IMR-90 (cell line): ENCODE results near the gene ATXN7L2. TPM values are rescaled to one million over a fixed set of nuclear protein-coding genes. Genes with fewer than 3 reads are reported as not detected.
A peak's percentile ranks its signal among the peaks of the same experiment; 100 is the strongest.

Source experiments
- ATAC-seq: fragments of 200-7000 bp; cut with Tn5 transposase; 2 replicates; pipeline ENCODE4 v1.9.1; 2020; ENCODE audit warnings: low read depth, mild to moderate bottlenecking, moderate library complexity
- BruUV-seq: library from RNA; stranded (reverse); fragments of 400-500 nt; replicated peaks from 2 replicates; lab custom pipeline; 2021; lab: Mats Ljungman, UMichigan
- CTCF ChIA-PET: fragments of 300-600 bp; formaldehyde crosslinking; extraction: SDS; loops from one replicate; lab custom pipeline; 2021; ENCODE audit warnings: antibody characterized with exemption; lab: Yijun Ruan, JAX
- POLR2A ChIA-PET: fragments of 300-600 bp; sonication (Branson Sonifier 250); formaldehyde crosslinking; loops from one replicate; lab custom pipeline; 2022; ENCODE audit warnings: antibody characterized with exemption; ENCODE audit not compliant: unreplicated experiment; lab: Charles Lee
- DNase-seq: peaks from one replicate; pipeline ENCODE4 v3.0.0; 2013
- H2AFZ ChIP-seq: replicated peaks from 2 replicates; pipeline ENCODE3; 2013; ENCODE audit warnings: low read length, mild to moderate bottlenecking; ENCODE audit not compliant: poor library complexity
- H2AK5ac ChIP-seq: 2 replicates; pipeline ENCODE4 v1.6.1; 2013; ENCODE audit warnings: low read depth, low read length, inconsistent platforms
- H2AK9ac ChIP-seq: replicated peaks from 2 replicates; pipeline ENCODE3; 2013; ENCODE audit warnings: mild to moderate bottlenecking, low read depth, low read length, moderate library complexity; ENCODE audit not compliant: poor library complexity
- H2BK120ac ChIP-seq: 2 replicates; pipeline ENCODE4 v1.6.1; 2013; ENCODE audit warnings: low read depth, low read length, inconsistent platforms
- H2BK15ac ChIP-seq: 3 replicates; pipeline ENCODE4 v1.6.1; 2013; ENCODE audit warnings: low read depth, low read length, inconsistent platforms
- H2BK20ac ChIP-seq: 2 replicates; pipeline ENCODE4 v1.6.1; 2013; ENCODE audit warnings: low read depth, mild to moderate bottlenecking, inconsistent platforms, low read length, moderate library complexity
- H2BK5ac ChIP-seq: 2 replicates; pipeline ENCODE4 v1.6.1; 2013; ENCODE audit warnings: mild to moderate bottlenecking, low read depth, low read length, inconsistent platforms; ENCODE audit not compliant: poor library complexity, severe bottlenecking
- H3K14ac ChIP-seq: replicated peaks from 2 replicates; pipeline ENCODE4 v1.6.1; 2013; ENCODE audit warnings: low read depth, low read length, inconsistent platforms
- H3K18ac ChIP-seq: 2 replicates; pipeline ENCODE4 v1.6.1; 2013; ENCODE audit warnings: low read depth, low read length, control low read depth
- H3K23ac ChIP-seq: 2 replicates; pipeline ENCODE4 v1.6.1; 2013; ENCODE audit warnings: low read depth, low read length, inconsistent platforms
- H3K27ac ChIP-seq: 2 replicates; pipeline ENCODE4 v1.5.1; 2013; ENCODE audit warnings: mild to moderate bottlenecking, control low read depth, low read length; ENCODE audit not compliant: insufficient read depth
- H3K27me3 ChIP-seq: 2 replicates; pipeline ENCODE4 v1.6.1; 2013; ENCODE audit warnings: low read length; ENCODE audit not compliant: control insufficient read depth, insufficient read depth
- H3K36me3 ChIP-seq: 2 replicates; pipeline ENCODE4 v1.6.1; 2013; ENCODE audit warnings: low read length, mixed read lengths; ENCODE audit not compliant: control insufficient read depth, insufficient read depth
- H3K4ac ChIP-seq: 2 replicates; pipeline ENCODE4 v1.6.1; 2013; ENCODE audit warnings: low read depth, low read length, inconsistent platforms
- H3K4me1 ChIP-seq: 2 replicates; pipeline ENCODE4 v1.6.1; 2013; ENCODE audit warnings: low read length, mixed read lengths; ENCODE audit not compliant: control insufficient read depth, insufficient read depth
- H3K4me2 ChIP-seq: 2 replicates; pipeline ENCODE4 v1.6.1; 2013; ENCODE audit warnings: low read depth, mild to moderate bottlenecking, control low read depth, low read length, moderate library complexity
- H3K4me3 ChIP-seq: 2 replicates; pipeline ENCODE4 v1.5.1; 2013; ENCODE audit warnings: low read depth, mild to moderate bottlenecking, control low read depth, low read length, moderate library complexity; ENCODE audit not compliant: insufficient read depth
- H3K56ac ChIP-seq: 2 replicates; pipeline ENCODE4 v1.6.1; 2013; ENCODE audit warnings: low read length, inconsistent platforms; ENCODE audit not compliant: insufficient read depth; ENCODE audit errors: extremely low read depth
- H3K79me1 ChIP-seq, 2 experiments: 2 replicates each; pipeline ENCODE4 v1.6.1; 2013; ENCODE audit warnings: low read length in 2 of 2, inconsistent platforms in 1 of 2, low read depth in 1 of 2
- H3K9ac ChIP-seq: 2 replicates; pipeline ENCODE4 v1.6.1; 2013; ENCODE audit warnings: low read depth, low read length, control low read depth
- H3K9me1 ChIP-seq: 2 replicates; pipeline ENCODE4 v1.6.1; 2013; ENCODE audit warnings: low read length, inconsistent platforms; ENCODE audit not compliant: insufficient read depth
- H3K9me3 ChIP-seq: 2 replicates; pipeline ENCODE4 v1.6.1; 2013; ENCODE audit warnings: low read length; ENCODE audit not compliant: control insufficient read depth, insufficient read depth
- H4K20me1 ChIP-seq: 2 replicates; pipeline ENCODE4 v1.6.1; 2013; ENCODE audit warnings: low read length, inconsistent platforms; ENCODE audit not compliant: insufficient read depth
- H4K5ac ChIP-seq: 2 replicates; pipeline ENCODE4 v1.6.1; 2013; ENCODE audit warnings: mild to moderate bottlenecking, low read depth, low read length, control low read depth
- H4K8ac ChIP-seq, 2 experiments: 2 replicates each; pipeline ENCODE4 v1.6.1; 2013; ENCODE audit warnings: low read depth in 2 of 2, low read length in 2 of 2, control low read depth in 1 of 2, inconsistent platforms in 1 of 2
- H4K91ac ChIP-seq: 2 replicates; pipeline ENCODE4 v1.6.1; 2013; ENCODE audit warnings: low read depth, low read length, inconsistent platforms; ENCODE audit not compliant: insufficient read depth
- BHLHE40 ChIP-seq: fragments of 150-350 bp; IDR thresholded peaks from 2 replicates; pipeline ENCODE4 v1.6.1; 2016; ENCODE audit warnings: mild to moderate bottlenecking, low read depth, low read length
- CEBPB ChIP-seq: IDR thresholded peaks from 2 replicates; pipeline ENCODE4 v1.6.1; 2012; ENCODE audit warnings: low read depth, low read length, improper control_type of control experiment
- MAFK ChIP-seq: IDR thresholded peaks from 2 replicates; pipeline ENCODE4 v1.6.1; 2012; ENCODE audit warnings: low read depth, low read length, improper control_type of control experiment
- NFE2L2 ChIP-seq: fragments of 150-350 bp; IDR thresholded peaks from 2 replicates; pipeline ENCODE4 v1.6.1; 2016; ENCODE audit warnings: low read depth, mild to moderate bottlenecking, low read length
- RAD21 ChIP-seq: IDR thresholded peaks from 2 replicates; pipeline ENCODE4 v1.6.1; 2012; ENCODE audit warnings: low read length, improper control_type of control experiment
- RCOR1 ChIP-seq: IDR thresholded peaks from 2 replicates; pipeline ENCODE4 v1.6.1; 2012; ENCODE audit warnings: mild to moderate bottlenecking, low read length, improper control_type of control experiment; ENCODE audit not compliant: insufficient replicate concordance
- USF2 ChIP-seq: fragments of 150-350 bp; IDR thresholded peaks from 2 replicates; pipeline ENCODE4 v1.6.1; 2017; ENCODE audit warnings: mild to moderate bottlenecking, antibody characterized with exemption, low read length, low read depth
- WGBS, 2 experiments: methylation state at CpG; one replicate each; pipeline versions ENCODE4 v1.1.5 to v1.1.7; 2013; ENCODE audit warnings: missing lambda C conversion rate in 2 of 2; ENCODE audit not compliant: insufficient read length in 1 of 2; ENCODE audit errors: extremely low coverage in 2 of 2; 5-methylcytosine and 5-hydroxymethylcytosine counted together
- dilution Hi-C: fragments of 300-500 bp; cut with HindIII; formaldehyde crosslinking; loops from one replicate; pipeline ENCODE4 v1.14.3; 2018; ENCODE audit warnings: low sequenced_read_pairs; ENCODE audit not compliant: unreplicated experiment
- in situ Hi-C: fragments of 300-500 bp; cut with MboI; formaldehyde crosslinking; loops from 3 replicates; pipeline ENCODE4 v1.14.3; 2019; ENCODE audit warnings: low sequenced_read_pairs, inconsistent platforms, mixed read lengths
- intact Hi-C: fragments of 100-400 bp; cut with micrococcal nuclease; formaldehyde crosslinking; loops from 2 replicates; pipeline ENCODE4 v1.10.0; 2022
- polyA plus RNA-seq, 3 experiments: library from polyadenylated mRNA; depleted of rRNA; stranded (reverse); fragments of >200 nt; gene quantifications; 2 replicates each; pipeline ENCODE4 v1.2.3, GENCODE V29; 2012; ENCODE audit warnings: low replicate concordance in 1 of 3
- total RNA-seq: library from RNA; depleted of rRNA; stranded (reverse); fragments of >200 nt; gene quantifications from 2 replicates; pipeline ENCODE4 v1.2.3, GENCODE V29; 2012
- TF ChIP-seq, protein P1 (sequence below): conservative IDR thresholded peaks from 2 replicates; pipeline ENCODE4 v1.5.1; 2012; ENCODE audit warnings: mild to moderate bottlenecking, low read depth, low read length, improper control_type of control experiment

The ATXN7L2 gene
- total and polyA plus RNA-seq, 2 of the 4 experiments (the other 2 are of a cell fraction): 1.3 to 4.8 TPM

DNA sequence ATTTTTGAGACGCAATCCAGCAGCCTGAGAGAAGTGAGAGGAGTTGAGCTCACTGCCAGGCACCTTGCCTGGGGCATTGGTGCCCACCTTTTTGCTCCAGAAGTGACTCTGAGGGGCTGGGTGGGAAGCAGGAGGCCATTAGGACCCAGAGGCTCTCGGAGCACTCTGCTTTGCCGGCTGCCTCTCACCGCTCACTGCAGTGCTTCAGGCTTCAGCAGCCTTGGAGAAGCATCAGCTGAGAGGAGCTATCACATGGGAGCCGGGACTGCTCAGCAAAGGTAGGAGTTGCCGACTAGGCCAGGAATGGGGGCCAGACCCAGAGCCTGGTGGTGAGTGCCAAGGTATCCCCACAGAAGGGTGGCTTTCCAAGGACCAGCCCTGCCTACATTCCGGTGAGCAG, 56.0 kb downstream of the ATXN7L2 start, which contains the start of gene GPR61:
Gene GPR61, plus strand, starts transcription at position 197 of the 400 bp plus-strand sequence. CDS start 3,151 bp downstream, outside the sequence.
- TF ChIP-seq USF2: no peak
- no peak for TF ChIP-seq CEBPB
- no peak for TF ChIP-seq RAD21
- TF ChIP-seq, protein P1, sequence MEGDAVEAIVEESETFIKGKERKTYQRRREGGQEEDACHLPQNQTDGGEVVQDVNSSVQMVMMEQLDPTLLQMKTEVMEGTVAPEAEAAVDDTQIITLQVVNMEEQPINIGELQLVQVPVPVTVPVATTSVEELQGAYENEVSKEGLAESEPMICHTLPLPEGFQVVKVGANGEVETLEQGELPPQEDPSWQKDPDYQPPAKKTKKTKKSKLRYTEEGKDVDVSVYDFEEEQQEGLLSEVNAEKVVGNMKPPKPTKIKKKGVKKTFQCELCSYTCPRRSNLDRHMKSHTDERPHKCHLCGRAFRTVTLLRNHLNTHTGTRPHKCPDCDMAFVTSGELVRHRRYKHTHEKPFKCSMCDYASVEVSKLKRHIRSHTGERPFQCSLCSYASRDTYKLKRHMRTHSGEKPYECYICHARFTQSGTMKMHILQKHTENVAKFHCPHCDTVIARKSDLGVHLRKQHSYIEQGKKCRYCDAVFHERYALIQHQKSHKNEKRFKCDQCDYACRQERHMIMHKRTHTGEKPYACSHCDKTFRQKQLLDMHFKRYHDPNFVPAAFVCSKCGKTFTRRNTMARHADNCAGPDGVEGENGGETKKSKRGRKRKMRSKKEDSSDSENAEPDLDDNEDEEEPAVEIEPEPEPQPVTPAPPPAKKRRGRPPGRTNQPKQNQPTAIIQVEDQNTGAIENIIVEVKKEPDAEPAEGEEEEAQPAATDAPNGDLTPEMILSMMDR: no peak
- no peak for TF ChIP-seq RCOR1
- no peak for TF ChIP-seq MAFK
- no peak for TF ChIP-seq BHLHE40
- TF ChIP-seq NFE2L2: no peak
- Histone ChIP-seq H2AFZ (peak within 1 kb of the TSS; percentile 33), H3K4me2 (no peak within 1 kb of the TSS), H2BK120ac (no peak within 1 kb of the TSS), H3K18ac (no peak within 1 kb of the TSS), H3K4ac (no peak within 1 kb of the TSS), H3K4me3 (no peak within 1 kb of the TSS), H2AK9ac (no peak within 1 kb of the TSS), H2AK5ac (no peak within 1 kb of the TSS), H3K27ac (no peak within 1 kb of the TSS), H3K9me1 (no peaks in the 10 kb centered on the region; the same call in 1 of the 2 replicates), H3K4me1 (no peaks in the 10 kb centered on the region; the same call in 1 of the 2 replicates), H3K36me3 (no peaks in the 10 kb centered on the region), H4K5ac (no peak within 1 kb of the TSS), H2BK15ac (no peak within 1 kb of the TSS), H4K91ac (no peak within 1 kb of the TSS), H3K56ac (no peak within 1 kb of the TSS), H3K9ac (no peak within 1 kb of the TSS), H3K27me3 (peaks cover 23% of the 10 kb centered on the region), H2BK5ac (no peak within 1 kb of the TSS), H4K20me1 (no peaks in the 10 kb centered on the region), H4K8ac (no peak within 1 kb of the TSS), H3K23ac (no peak within 1 kb of the TSS), H3K79me1 (no peaks in the 10 kb centered on the region), H2BK20ac (no peak within 1 kb of the TSS), H3K14ac (no peak within 1 kb of the TSS), H3K9me3 (no peaks in the 10 kb centered on the region)
- WGBS, 2 experiments: 25% methylated on average over 4 of the region's 7 CpGs; no CpG with 5 or more reads in 1 of the 2 experiments
- DNase-seq (no peak), ATAC-seq (peak; percentile 57; the same call in 1 of the 2 replicates)
- POLR2A ChIA-PET: interaction anchor here (1.2 kb wide), 1 partner anchor 9 kb away, joined by 4 read pairs; the partner anchor contains the start of gene GNAI3
- CTCF ChIA-PET: interaction anchor here (0.5 kb wide), 1 partner anchor 638 kb away, joined by 4 read pairs; no protein-coding TSS in a partner anchor
- no TSS peak for BruUV-seq
- dilution Hi-C loops (no loop called here), in situ Hi-C loops (loop anchor here (10.0 kb wide), 1 partner anchor 275 kb away; no protein-coding TSS in a partner anchor), intact Hi-C loops (no loop called here)
